H1 (cell line): Measurements from ENCODE around the gene ZFP30. TPM values are rescaled to one million over a fixed set of nuclear protein-coding genes. Genes with fewer than 3 reads are reported as not detected.

Source experiments
- ASH2L ChIP-seq: fragments of 200-600, 300-600 bp; sonication (generic); IDR thresholded peaks from one replicate; pipeline ENCODE4 v1.7.1; 2017; ENCODE audit warnings: low read length
- BRCA1 ChIP-seq: IDR thresholded peaks from 2 replicates; pipeline ENCODE4 v1.6.1; 2012; ENCODE audit warnings: low read depth, low read length, improper control_type of control experiment
- CBX5 ChIP-seq: fragments of 300-800, 300-1000 bp; sonication (generic); IDR thresholded peaks from 2 replicates; pipeline ENCODE4 v1.7.1; 2016; ENCODE audit warnings: antibody characterized with exemption, low read length, low read depth
- CHD2 ChIP-seq: IDR thresholded peaks from 2 replicates; pipeline ENCODE4 v1.6.1; 2012; ENCODE audit warnings: low read length, improper control_type of control experiment
- CTCF ChIP-seq, 3 experiments: IDR thresholded peaks; 1 replicate in 2 of 3; 2 replicates in 1 of 3; pipeline versions ENCODE4 v1.5.1 to v1.6.1; 2011; ENCODE audit warnings: low read length in 3 of 3, mild to moderate bottlenecking in 3 of 3, inconsistent platforms in 2 of 3, low read depth in 1 of 3, moderate library complexity in 1 of 3; ENCODE audit not compliant: insufficient read depth in 1 of 3; ENCODE audit errors: control extremely low read depth in 1 of 3
- EP300 ChIP-seq, 2 experiments: IDR thresholded peaks; 1 replicate in 1 of 2; 2 replicates in 1 of 2; pipeline ENCODE4 v1.6.1; 2011 to 2012; ENCODE audit warnings: low read depth in 2 of 2, low read length in 2 of 2, mild to moderate bottlenecking in 2 of 2, borderline replicate concordance in 1 of 2, inconsistent platforms in 1 of 2, moderate library complexity in 1 of 2
- FOSL1 ChIP-seq: IDR thresholded peaks from 2 replicates; pipeline ENCODE4 v1.6.1; 2011; ENCODE audit warnings: mild to moderate bottlenecking, low read depth, low read length, moderate library complexity; ENCODE audit not compliant: insufficient read depth
- GTF2F1 ChIP-seq: IDR thresholded peaks from 2 replicates; pipeline ENCODE4 v1.6.1; 2012; ENCODE audit warnings: low read depth, low read length, improper control_type of control experiment, borderline replicate concordance
- KDM1A ChIP-seq: fragments of 200-600, 300-600 bp; sonication (generic); IDR thresholded peaks from 2 replicates; pipeline ENCODE4 v1.7.1; 2016; ENCODE audit warnings: mild to moderate bottlenecking, low read length, borderline replicate concordance
- NRF1 ChIP-seq: IDR thresholded peaks from 2 replicates; pipeline ENCODE4 v1.6.1; 2011; ENCODE audit warnings: mild to moderate bottlenecking, low read depth, low read length, improper control_type of control experiment
- POLR2A ChIP-seq, 2 experiments: IDR thresholded peaks; 1 replicate in 1 of 2; 2 replicates in 1 of 2; pipeline ENCODE4 v1.6.1; 2011; ENCODE audit warnings: low read depth in 2 of 2, low read length in 2 of 2, mild to moderate bottlenecking in 2 of 2; ENCODE audit errors: control extremely low read depth in 1 of 2
- RNF2 ChIP-seq: fragments of 200-900, 300-1000 bp; sonication (generic); IDR thresholded peaks from 2 replicates; pipeline ENCODE4 v1.7.1; 2016; ENCODE audit warnings: borderline replicate concordance, low read depth, mild to moderate bottlenecking, antibody characterized with exemption, low read length; ENCODE audit not compliant: poor library complexity, severe bottlenecking; ENCODE audit errors: missing control alignments
- RXRA ChIP-seq: IDR thresholded peaks from 2 replicates; pipeline ENCODE4 v1.6.1; 2011; ENCODE audit warnings: low read depth, mild to moderate bottlenecking, low read length, moderate library complexity; ENCODE audit not compliant: insufficient read depth
- SIN3A ChIP-seq, 2 experiments: IDR thresholded peaks in 1 of 2; conservative IDR thresholded peaks in 1 of 2; 2 replicates each; pipeline ENCODE4 v1.6.1; 2011 to 2012; ENCODE audit warnings: low read length in 2 of 2, improper control_type of control experiment in 1 of 2, low read depth in 1 of 2, mild to moderate bottlenecking in 1 of 2
- SIRT6 ChIP-seq: IDR thresholded peaks from one replicate; pipeline ENCODE4 v1.7.1; 2012; ENCODE audit warnings: low read length, inconsistent platforms
- SP2 ChIP-seq: IDR thresholded peaks from 2 replicates; pipeline ENCODE4 v1.6.1; 2012; ENCODE audit warnings: mild to moderate bottlenecking, low read length, inconsistent platforms
- SP4 ChIP-seq: IDR thresholded peaks from 2 replicates; pipeline ENCODE4 v1.6.1; 2012; ENCODE audit warnings: low read length, inconsistent platforms
- TCF12 ChIP-seq: IDR thresholded peaks from 2 replicates; pipeline ENCODE4 v1.6.1; 2011; ENCODE audit warnings: low read depth, mild to moderate bottlenecking, low read length
- TEAD4 ChIP-seq: IDR thresholded peaks from 2 replicates; pipeline ENCODE4 v1.6.1; 2012; ENCODE audit warnings: low read depth, low read length, inconsistent platforms, mixed read lengths
- USF2 ChIP-seq: IDR thresholded peaks from 2 replicates; pipeline ENCODE4 v1.6.1; 2011; ENCODE audit warnings: low read length, improper control_type of control experiment
- YY1 ChIP-seq: IDR thresholded peaks from 2 replicates; pipeline ENCODE4 v1.6.1; 2011; ENCODE audit warnings: low read depth, mild to moderate bottlenecking, low read length
- polyA plus RNA-seq, 7 experiments: library from polyadenylated mRNA; depleted of rRNA in 3 of 7; stranded (reverse) in 5 of 7; unstranded in 2 of 7; fragments of >200 nt in 5 of 7; fragments of 200-250 nt in 2 of 7; gene quantifications; 1 replicate in 5 of 7; 2 replicates in 1 of 7; 4 replicates in 1 of 7; pipeline versions ENCODE4 v1.2.1 to v1.2.3, GENCODE V29; 2011 to 2013; ENCODE audit warnings: missing spikeins in 2 of 7, mixed read lengths in 2 of 7
- total RNA-seq: library from RNA; stranded (reverse); fragmentation: NEBNext Ultra II Directional; extraction: Animal tissue kit (Norgen Biotek cat#: 25700); gene quantifications from 2 replicates; pipeline ENCODE4 v1.2.1, GENCODE V29; 2021

Gene ZFP30
- total and polyA plus RNA-seq, 2 of the 8 experiments (the other 6 are each of a cell fraction or from before 2014, with no cell fraction given): 1.4 to 6.1 TPM

GRCh38 chr19:37594304-37594981 is 60.8 kb downstream of the ZFP30 start, which contains the start of the genes ZNF540 and ZNF571 (continued):
- TF ChIP-seq SP4: no peak
- no peak for TF ChIP-seq SP2
- TF ChIP-seq BRCA1: 0 out of 2 replicates have a peak, but pooled peaks have one; percentile 8
- TF ChIP-seq GTF2F1: no peak
- TF ChIP-seq CTCF (IDR thresholded peaks at IDR 0.05; ENCODE audit: control extremely low read depth in 1 of 3, insufficient read depth in 1 of 3, low read depth in 1 of 3, low read length in 3 of 3): no peak
- no peak for TF ChIP-seq SIRT6
- no peak for TF ChIP-seq USF2
- TF ChIP-seq FOSL1: no peak
- TF ChIP-seq EP300 (IDR thresholded peaks at IDR 0.05; ENCODE audit: borderline replicate concordance in 1 of 2, low read depth in 2 of 2, low read length in 2 of 2): 0 out of 3 replicates have a peak, but pooled peaks of 1 of the 2 experiments have one; percentile 4
- peak; percentile 79 for TF ChIP-seq CHD2
- no peak for TF ChIP-seq CBX5
- TF ChIP-seq TCF12: no peak
- TF ChIP-seq ASH2L: peak; percentile 83
- TF ChIP-seq RNF2: no peak
- no peak; a peak in 1 of 4 replicates for TF ChIP-seq SIN3A (conservative IDR thresholded peaks at IDR 0.05 in 1 of 2, IDR thresholded peaks at IDR 0.05 in 1 of 2; ENCODE audit: low read depth in 1 of 2, low read length in 2 of 2)
- no peak for TF ChIP-seq RXRA
- TF ChIP-seq POLR2A (IDR thresholded peaks at IDR 0.05; ENCODE audit: control extremely low read depth in 1 of 2, low read depth in 2 of 2, low read length in 2 of 2): peak in 1 of 2 experiments; percentile 79; a peak in 2 of 3 replicates
- no peak for TF ChIP-seq KDM1A
- TF ChIP-seq YY1: no peak
- TF ChIP-seq TEAD4: no peak
- TF ChIP-seq NRF1: peak; percentile 62
